ENCODE measurements around the gene TRMT61B. TPM values are rescaled to one million over a fixed set of nuclear protein-coding genes. Genes with fewer than 3 reads are reported as not detected.

TRMT61B gene
- total and polyA plus RNA-seq, 11 donors = 12.9 to 54.7 (median 16.1) TPM

GRCh38 chr2:28869494-28870145 lies 489 bp downstream of the TRMT61B start:
- intact Hi-C loops (cut with DNase I) = loop anchor here in 5 of 10 donors (1.0 to 2.0 kb wide), 2 partner anchors 25 kb away; partner anchors contain the start of gene WDR43 (in 5 of the 5)
- ATAC-seq (peak in 3 of 4 donors; percentile 29 to 46 (median 34)), DNase-seq (no peak)
- Histone ChIP-seq H3K4me3 (peak overlapping the region; percentile 73 to 99 (median 86)), H3K27me3 (no peaks in the 10 kb centered on the region), H3K4me1 (peaks cover 0 to 42% (median 20%) of the 10 kb centered on the region in 12 donors), H3K36me3 (peaks cover 0 to 14% (median 3%) of the 10 kb centered on the region in 9 donors), H3K9me3 (no peaks in the 10 kb centered on the region), H3K27ac (peak overlapping the region in 11 of 12 donors; percentile 71 to 88 (median 78))
- TF ChIP-seq, protein P1, sequence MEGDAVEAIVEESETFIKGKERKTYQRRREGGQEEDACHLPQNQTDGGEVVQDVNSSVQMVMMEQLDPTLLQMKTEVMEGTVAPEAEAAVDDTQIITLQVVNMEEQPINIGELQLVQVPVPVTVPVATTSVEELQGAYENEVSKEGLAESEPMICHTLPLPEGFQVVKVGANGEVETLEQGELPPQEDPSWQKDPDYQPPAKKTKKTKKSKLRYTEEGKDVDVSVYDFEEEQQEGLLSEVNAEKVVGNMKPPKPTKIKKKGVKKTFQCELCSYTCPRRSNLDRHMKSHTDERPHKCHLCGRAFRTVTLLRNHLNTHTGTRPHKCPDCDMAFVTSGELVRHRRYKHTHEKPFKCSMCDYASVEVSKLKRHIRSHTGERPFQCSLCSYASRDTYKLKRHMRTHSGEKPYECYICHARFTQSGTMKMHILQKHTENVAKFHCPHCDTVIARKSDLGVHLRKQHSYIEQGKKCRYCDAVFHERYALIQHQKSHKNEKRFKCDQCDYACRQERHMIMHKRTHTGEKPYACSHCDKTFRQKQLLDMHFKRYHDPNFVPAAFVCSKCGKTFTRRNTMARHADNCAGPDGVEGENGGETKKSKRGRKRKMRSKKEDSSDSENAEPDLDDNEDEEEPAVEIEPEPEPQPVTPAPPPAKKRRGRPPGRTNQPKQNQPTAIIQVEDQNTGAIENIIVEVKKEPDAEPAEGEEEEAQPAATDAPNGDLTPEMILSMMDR (IDR thresholded peaks at IDR 0.05) = no peak
- no peak for TF ChIP-seq POLR2A (IDR thresholded peaks at IDR 0.05)
- 0 to 1% (median 0%) methylated on average over 25 to 29 of the region's 29 CpGs for WGBS, 4 donors

DNA sequence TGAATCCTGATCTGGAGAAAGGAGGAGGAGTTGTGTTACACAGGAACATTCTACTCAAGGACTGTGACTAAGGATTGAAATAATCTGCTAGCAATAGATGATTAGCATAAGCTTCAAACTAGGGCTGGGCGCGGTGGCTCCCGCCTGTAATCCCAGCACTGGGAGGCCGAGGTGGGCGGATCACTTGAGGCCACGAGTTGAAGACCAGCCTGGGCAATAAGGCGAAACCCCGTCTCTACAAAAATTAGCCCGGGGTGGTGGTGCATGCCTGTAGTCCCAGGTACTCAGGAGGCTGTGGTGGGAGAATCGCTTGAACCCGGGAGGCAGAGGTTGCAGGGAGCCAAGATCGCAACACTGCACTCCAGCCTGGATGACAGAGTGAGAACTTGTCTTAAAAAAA lies 1.5 kb downstream of the TRMT61B start:
- H3K4me1 ChIP-seq = peaks cover 0 to 42% (median 20%) of the 10 kb centered on the region in 12 donors
- H3K27me3 ChIP-seq = no peaks in the 10 kb centered on the region
- H3K4me3 ChIP-seq = peak overlapping the region in 10 of 12 donors; percentile 73 to 99 (median 84)
- ATAC-seq = no peak
- WGBS, 4 donors = 75 to 84% (median 81%) methylated on average over 12 of the region's 12 CpGs
- intact Hi-C loops (cut with DNase I) = no loop called here
- TF ChIP-seq, protein P1 (IDR thresholded peaks at IDR 0.05) = no peak
- TF ChIP-seq POLR2A (IDR thresholded peaks at IDR 0.05) = no peak
- H3K9me3 ChIP-seq = no peaks in the 10 kb centered on the region
- no peak overlapping the region for H3K27ac ChIP-seq
- DNase-seq = no peak
- peaks cover 0 to 24% (median 13%) of the 10 kb centered on the region in 9 donors for H3K36me3 ChIP-seq

GRCh38 chr2:28855977-28856376 lies 14.1 kb downstream of the TRMT61B start:
- peaks cover 0 to 55% (median 32%) of the 10 kb centered on the region in 9 donors for H3K36me3 ChIP-seq
- no peak for ATAC-seq
- TF ChIP-seq, protein P1 (IDR thresholded peaks at IDR 0.05) = no peak
- no peak for TF ChIP-seq POLR2A (IDR thresholded peaks at IDR 0.05)
- intact Hi-C loops (cut with DNase I) = no loop called here
- no peaks in the 10 kb centered on the region for H3K4me1 ChIP-seq
- no peak overlapping the region for H3K27ac ChIP-seq
- DNase-seq = no peak
- no peak overlapping the region for H3K4me3 ChIP-seq
- no peaks in the 10 kb centered on the region for H3K9me3 ChIP-seq
- no peaks in the 10 kb centered on the region for H3K27me3 ChIP-seq

GRCh38 chr2:28855193-28855592 lies 14.9 kb downstream of the TRMT61B start:
- intact Hi-C loops (cut with DNase I) = no loop called here

More at GRCh38 chr2:28855193-28855592, 14.9 kb downstream of the TRMT61B start:
- Histone ChIP-seq H3K27ac (no peak overlapping the region), H3K36me3 (peaks cover 0 to 55% (median 30%) of the 10 kb centered on the region in 9 donors), H3K4me3 (no peak overlapping the region), H3K4me1 (no peaks in the 10 kb centered on the region), H3K27me3 (no peaks in the 10 kb centered on the region), H3K9me3 (no peaks in the 10 kb centered on the region)
- TF ChIP-seq, protein P1 (IDR thresholded peaks at IDR 0.05) = no peak
- TF ChIP-seq POLR2A (IDR thresholded peaks at IDR 0.05) = no peak
- 93 to 99% (median 98%) methylated on average over 1 of the region's 1 CpG for WGBS, 4 donors
- DNase-seq = no peak
- ATAC-seq = no peak

All from heart left ventricle (tissue), 16 donors.